ENCODE results near the gene ADAM11. TPM values are rescaled to one million over a fixed set of nuclear protein-coding genes. Genes with fewer than 3 reads are reported as not detected.

The ADAM11 gene
- total and polyA plus RNA-seq, 2 of the 13 experiments (the other 11 are each of a cell fraction or from before 2014, with no cell fraction given), result 0.38 to 0.91 TPM

GRCh38 chr17:44774271-44775135 lies 15.7 kb downstream of the ADAM11 start (continued):
- no peak for TF ChIP-seq CREB1 (IDR thresholded peaks at IDR 0.05)
- no peak for TF ChIP-seq CREB1 (CRISPR knock-in tag; IDR thresholded peaks at IDR 0.05)
- TF ChIP-seq POGZ (CRISPR knock-in tag; IDR thresholded peaks at IDR 0.05), result no peak
- TF ChIP-seq PHF20 (CRISPR knock-in tag; IDR thresholded peaks at IDR 0.05), result no peak
- no peak for TF ChIP-seq ZKSCAN1 (IDR thresholded peaks at IDR 0.05; ENCODE audit: low read length)
- peak; percentile 64; the same call in 1 of the 2 replicates for TF ChIP-seq SSRP1 (CRISPR knock-in tag; IDR thresholded peaks at IDR 0.05)
- no peak for TF ChIP-seq GLI4 (CRISPR knock-in tag; IDR thresholded peaks at IDR 0.05; ENCODE audit: borderline replicate concordance)
- TF ChIP-seq SAP130 (CRISPR knock-in tag; IDR thresholded peaks at IDR 0.05; ENCODE audit: low read depth), result peak; percentile 48; the same call in 1 of the 2 replicates
- no peak for TF ChIP-seq ZKSCAN5 (CRISPR knock-in tag; IDR thresholded peaks at IDR 0.05)
- no peak for TF ChIP-seq ZFP36L1 (CRISPR knock-in tag; IDR thresholded peaks at IDR 0.05)
- no peak for TF ChIP-seq ZBTB42 (CRISPR knock-in tag; IDR thresholded peaks at IDR 0.05)
- TF ChIP-seq KAT2B (IDR thresholded peaks at IDR 0.05; ENCODE audit: borderline replicate concordance, low read depth, low read length), result no peak
- no peak; the same call in 1 of the 2 replicates for TF ChIP-seq SKIL (CRISPR knock-in tag; IDR thresholded peaks at IDR 0.05; ENCODE audit: borderline replicate concordance)
- no peak for TF ChIP-seq IKZF5 (CRISPR knock-in tag; IDR thresholded peaks at IDR 0.05)
- 0 out of 2 replicates have a peak, but pooled peaks have one; percentile 27 for TF ChIP-seq SMAD3 (CRISPR knock-in tag; IDR thresholded peaks at IDR 0.05)
- no peak for TF ChIP-seq HMG20A (CRISPR knock-in tag; IDR thresholded peaks at IDR 0.05; ENCODE audit: borderline replicate concordance)
- no peak for TF ChIP-seq NFKBIZ (CRISPR knock-in tag; IDR thresholded peaks at IDR 0.05)
- no peak for TF ChIP-seq ZNF430 (CRISPR knock-in tag; IDR thresholded peaks at IDR 0.05)
- no peak for TF ChIP-seq ZFP1 (CRISPR knock-in tag; IDR thresholded peaks at IDR 0.05)
- no peak for TF ChIP-seq ZNF251 (CRISPR knock-in tag; IDR thresholded peaks at IDR 0.05)
- TF ChIP-seq MXD4 (CRISPR knock-in tag; IDR thresholded peaks at IDR 0.05), result no peak
- 0 out of 2 replicates have a peak, but pooled peaks have one; percentile 31 for TF ChIP-seq ZNF605 (CRISPR knock-in tag; IDR thresholded peaks at IDR 0.05)
- TF ChIP-seq BRF2 (CRISPR knock-in tag; IDR thresholded peaks at IDR 0.05), result no peak
- no peak for TF ChIP-seq ZNF224 (CRISPR knock-in tag; IDR thresholded peaks at IDR 0.05)
- TF ChIP-seq PHF21A (CRISPR knock-in tag; IDR thresholded peaks at IDR 0.05), result no peak
- TF ChIP-seq ISL2 (CRISPR knock-in tag; IDR thresholded peaks at IDR 0.05), result no peak
- TF ChIP-seq, protein P1, sequence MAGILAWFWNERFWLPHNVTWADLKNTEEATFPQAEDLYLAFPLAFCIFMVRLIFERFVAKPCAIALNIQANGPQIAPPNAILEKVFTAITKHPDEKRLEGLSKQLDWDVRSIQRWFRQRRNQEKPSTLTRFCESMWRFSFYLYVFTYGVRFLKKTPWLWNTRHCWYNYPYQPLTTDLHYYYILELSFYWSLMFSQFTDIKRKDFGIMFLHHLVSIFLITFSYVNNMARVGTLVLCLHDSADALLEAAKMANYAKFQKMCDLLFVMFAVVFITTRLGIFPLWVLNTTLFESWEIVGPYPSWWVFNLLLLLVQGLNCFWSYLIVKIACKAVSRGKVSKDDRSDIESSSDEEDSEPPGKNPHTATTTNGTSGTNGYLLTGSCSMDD (CRISPR knock-in tag; IDR thresholded peaks at IDR 0.05), result no peak
- no peak; the same call in 1 of the 2 replicates for TF ChIP-seq ZNF335 (CRISPR knock-in tag; IDR thresholded peaks at IDR 0.05)
- peak; percentile 67; the same call in 1 of the 2 replicates for TF ChIP-seq RBAK (CRISPR knock-in tag; IDR thresholded peaks at IDR 0.05)
